Erythroblast (primary cell): ENCODE measurements around the gene DHRS3.

Experiments
- GATA1 ChIP-seq: IDR thresholded peaks from 2 replicates; pipeline ENCODE4 v1.6.1; 2011; ENCODE audit warnings: low read depth, mild to moderate bottlenecking, control low read depth, low read length, moderate library complexity
- POLR2A ChIP-seq: IDR thresholded peaks from 2 replicates; pipeline ENCODE4 v1.6.1; 2011; ENCODE audit warnings: mild to moderate bottlenecking, low read length

DNA sequence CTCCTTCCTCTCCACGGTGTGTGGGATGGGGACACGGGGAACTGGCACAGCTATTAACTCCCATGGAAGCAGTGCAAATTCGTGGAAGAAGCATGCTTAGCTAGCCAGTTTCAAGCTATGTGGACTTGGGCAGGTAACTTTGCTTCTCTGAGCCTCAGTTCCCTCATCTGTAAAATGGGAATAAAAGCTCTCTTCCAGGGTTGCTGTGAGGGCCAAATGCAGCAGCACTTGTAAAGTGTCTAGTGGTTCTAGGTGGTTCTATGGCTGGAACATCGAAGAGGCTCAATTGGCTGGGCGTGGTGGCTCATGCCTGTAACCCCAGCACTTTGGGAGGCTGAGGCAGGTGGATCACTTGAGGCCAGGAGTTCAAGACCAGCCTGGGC lies 43.3 kb downstream of the DHRS3 start:
- TF ChIP-seq POLR2A (no peak), GATA1 (no peak)
